ENCODE data around the gene RAI1.

The RAI1 gene

GRCh38 chr17:17816831-17817551 lies 135.7 kb downstream of the RAI1 start:
- DNase-seq (ENCODE audit: low read depth): no peak

GRCh38 chr17:17817552-17817947 lies 136.3 kb downstream of the RAI1 start:
- DNase-seq (ENCODE audit: low read depth): no peak

GRCh38 chr17:17818088-17818526 lies 136.8 kb downstream of the RAI1 start:
- no peak for DNase-seq (ENCODE audit: low read depth)

- no peak for DNase-seq (ENCODE audit: low read depth)
These were observed 137.9 kb downstream of the RAI1 start for GRCh38 chr17:17819111-17819510.

- peak; percentile 55 for DNase-seq (ENCODE audit: low read depth)
These were observed 138.3 kb downstream of the RAI1 start for GRCh38 chr17:17819561-17819995.

GRCh38 chr17:17820046-17820445 lies 138.8 kb downstream of the RAI1 start:
- DNase-seq (ENCODE audit: low read depth): no peak

GRCh38 chr17:17820463-17821158 lies 139.4 kb downstream of the RAI1 start:
- DNase-seq (ENCODE audit: low read depth): no peak

- no peak for DNase-seq (ENCODE audit: low read depth)
These were observed 140.9 kb downstream of the RAI1 start for GRCh38 chr17:17822189-17822588.

GRCh38 chr17:17822616-17823015 lies 141.4 kb downstream of the RAI1 start:
- no peak for DNase-seq (ENCODE audit: low read depth)

GRCh38 chr17:17823433-17824118 lies 142.3 kb downstream of the RAI1 start:
- peak; percentile 57 for DNase-seq (ENCODE audit: low read depth)

- DNase-seq (ENCODE audit: low read depth): no peak
These were observed 143.0 kb downstream of the RAI1 start for GRCh38 chr17:17824119-17824782.

GRCh38 chr17:17824783-17825614 lies 143.7 kb downstream of the RAI1 start:
- DNase-seq (ENCODE audit: low read depth): no peak

GRCh38 chr17:17826342-17826713 lies 145.1 kb downstream of the RAI1 start:
- DNase-seq (ENCODE audit: low read depth): no peak

GRCh38 chr17:17826942-17827785 lies 145.9 kb downstream of the RAI1 start:
- no peak for DNase-seq (ENCODE audit: low read depth)

- no peak for DNase-seq (ENCODE audit: low read depth)
These were observed 146.8 kb downstream of the RAI1 start for GRCh38 chr17:17827826-17828621.

GRCh38 chr17:17830269-17830567 lies 149.0 kb downstream of the RAI1 start:
- no peak for DNase-seq (ENCODE audit: low read depth)

GRCh38 chr17:17830740-17831207 lies 149.5 kb downstream of the RAI1 start:
- no peak for DNase-seq (ENCODE audit: low read depth)

- DNase-seq (ENCODE audit: low read depth): no peak
These were observed 150.2 kb downstream of the RAI1 start for GRCh38 chr17:17831208-17832031.

GRCh38 chr17:17832032-17832363 lies 150.7 kb downstream of the RAI1 start:
- DNase-seq (ENCODE audit: low read depth): no peak

Data from activated gamma-delta T cell treated with anti-CD3 and anti-CD28 coated beads, Interleukin-2, amount 50 U/mL, for 16 hours (primary cell).